H9 (cell line): ENCODE data around the gene USP13. TPM values are rescaled to one million over a fixed set of nuclear protein-coding genes. Genes with fewer than 3 reads are reported as not detected.
A peak's percentile ranks its signal among the peaks of the same experiment; 100 is the strongest.

Experiments
- DNase-seq: peaks from one replicate; pipeline ENCODE4 v3.0.0-alpha.2; 2017
- H2AFZ ChIP-seq: one replicate; pipeline ENCODE4 v1.6.1; 2013; ENCODE audit warnings: mild to moderate bottlenecking, low read length, control low read depth, moderate library complexity
- H2AK5ac ChIP-seq: 2 replicates; pipeline ENCODE4 v1.6.1; 2013; ENCODE audit warnings: low read length, control low read depth, mixed read lengths; ENCODE audit not compliant: insufficient read length
- H2BK120ac ChIP-seq: one replicate; pipeline ENCODE4 v1.6.1; 2013; ENCODE audit warnings: low read depth, mild to moderate bottlenecking, low read length, control low read depth, inconsistent platforms; ENCODE audit not compliant: poor library complexity, severe bottlenecking
- H2BK12ac ChIP-seq: 2 replicates; pipeline ENCODE4 v1.6.1; 2013; ENCODE audit warnings: low read length, control low read depth, mixed read lengths, low read depth; ENCODE audit not compliant: insufficient read length
- H2BK15ac ChIP-seq: 2 replicates; pipeline ENCODE4 v1.6.1; 2013; ENCODE audit warnings: low read depth, low read length, control low read depth
- H2BK20ac ChIP-seq: one replicate; pipeline ENCODE4 v1.6.1; 2013; ENCODE audit warnings: low read depth, mild to moderate bottlenecking, low read length, control low read depth, inconsistent platforms; ENCODE audit not compliant: poor library complexity, severe bottlenecking
- H2BK5ac ChIP-seq: 2 replicates; pipeline ENCODE4 v1.6.1; 2013; ENCODE audit warnings: low read length, control low read depth, mixed read lengths; ENCODE audit not compliant: insufficient read length
- H3K14ac ChIP-seq: 2 replicates; pipeline ENCODE4 v1.6.1; 2013; ENCODE audit warnings: low read length, control low read depth; ENCODE audit not compliant: insufficient read depth
- H3K18ac ChIP-seq: 2 replicates; pipeline ENCODE4 v1.6.1; 2013; ENCODE audit warnings: low read depth, mild to moderate bottlenecking, mixed read lengths, low read length, control low read depth; ENCODE audit not compliant: insufficient read length
- H3K23ac ChIP-seq: 2 replicates; pipeline ENCODE4 v1.6.1; 2013; ENCODE audit warnings: low read length, control low read depth, mixed read lengths, low read depth; ENCODE audit not compliant: insufficient read length
- H3K23me2 ChIP-seq: 2 replicates; pipeline ENCODE4 v1.6.1; 2013; ENCODE audit warnings: low read depth, mild to moderate bottlenecking, mixed read lengths, low read length, control low read depth; ENCODE audit not compliant: insufficient read length, poor library complexity, severe bottlenecking
- H3K27ac ChIP-seq: 2 replicates; pipeline ENCODE4 v1.5.1; 2013; ENCODE audit warnings: low read length, control low read depth, mixed read lengths, low read depth; ENCODE audit not compliant: insufficient read length
- H3K27me3 ChIP-seq: 2 replicates; pipeline ENCODE4 v1.6.1; 2013; ENCODE audit warnings: low read length, control low read depth, inconsistent platforms; ENCODE audit not compliant: insufficient read depth
- H3K4ac ChIP-seq: 2 replicates; pipeline ENCODE4 v1.6.1; 2013; ENCODE audit warnings: low read depth, mild to moderate bottlenecking, control low read depth, inconsistent platforms, low read length, moderate library complexity
- H3K4me1 ChIP-seq: 2 replicates; pipeline ENCODE4 v1.6.1; 2013; ENCODE audit warnings: low read length, control low read depth, inconsistent platforms; ENCODE audit not compliant: insufficient read depth
- H3K4me2 ChIP-seq: 2 replicates; pipeline ENCODE4 v1.6.1; 2013; ENCODE audit warnings: low read length, control low read depth, mixed read lengths; ENCODE audit not compliant: insufficient read length, insufficient read depth
- H3K56ac ChIP-seq: 2 replicates; pipeline ENCODE4 v1.6.1; 2013; ENCODE audit warnings: low read depth, mild to moderate bottlenecking, mixed read lengths, low read length, control low read depth; ENCODE audit not compliant: insufficient read length
- H3K79me1 ChIP-seq: 2 replicates; pipeline ENCODE4 v1.6.1; 2013; ENCODE audit warnings: low read depth, mild to moderate bottlenecking, moderate library complexity, low read length, control low read depth, inconsistent platforms; ENCODE audit not compliant: insufficient read depth, poor library complexity, severe bottlenecking
- H3K79me2 ChIP-seq: 2 replicates; pipeline ENCODE4 v1.6.1; 2013; ENCODE audit warnings: low read length, control low read depth, inconsistent platforms; ENCODE audit not compliant: insufficient read depth
- H3K9ac ChIP-seq: 2 replicates; pipeline ENCODE4 v1.6.1; 2013; ENCODE audit warnings: low read length, control low read depth, mixed read lengths; ENCODE audit not compliant: insufficient read length; ENCODE audit errors: extremely low read depth
- H3K9me3 ChIP-seq: one replicate; pipeline ENCODE4 v1.6.1; 2013; ENCODE audit warnings: low read depth, low read length, inconsistent platforms; ENCODE audit not compliant: control insufficient read depth
- H3T11ph ChIP-seq: one replicate; pipeline ENCODE4 v1.6.1; 2013; ENCODE audit warnings: mild to moderate bottlenecking, low read length, control low read depth, inconsistent platforms
- H4K20me1 ChIP-seq: one replicate; pipeline ENCODE4 v1.6.1; 2013; ENCODE audit not compliant: control insufficient read depth, insufficient read length, insufficient read depth
- H4K5ac ChIP-seq: 2 replicates; pipeline ENCODE4 v1.6.1; 2013; ENCODE audit warnings: low read depth, mild to moderate bottlenecking, mixed read lengths, low read length, control low read depth; ENCODE audit not compliant: insufficient read length
- H4K8ac ChIP-seq: replicated peaks from 2 replicates; pipeline ENCODE4 v1.6.1; 2013; ENCODE audit warnings: low read length, control low read depth, mixed read lengths, low read depth; ENCODE audit not compliant: insufficient read length
- H4K91ac ChIP-seq: 2 replicates; pipeline ENCODE4 v1.6.1; 2013; ENCODE audit warnings: low read depth, mild to moderate bottlenecking, moderate library complexity, mixed read lengths, low read length, control low read depth; ENCODE audit not compliant: insufficient read length
- H3K27ac Mint-ChIP-seq, 3 experiments: 2 replicates in 2 of 3; 3 replicates in 1 of 3; pipeline ENCODE4 v1.8.0; 2020 to 2021; ENCODE audit warnings: mixed read lengths in 3 of 3, mild to moderate bottlenecking in 1 of 3, moderate library complexity in 1 of 3
- H3K27me3 Mint-ChIP-seq: 2 replicates; pipeline ENCODE4 v1.8.0; 2021; ENCODE audit warnings: low read depth, mild to moderate bottlenecking, moderate library complexity, mixed read lengths
- H3K36me3 Mint-ChIP-seq, 3 experiments: 2 replicates in 2 of 3; 3 replicates in 1 of 3; pipeline ENCODE4 v1.8.0; 2020 to 2021; ENCODE audit warnings: low read depth in 3 of 3, mixed read lengths in 3 of 3; ENCODE audit not compliant: insufficient read depth in 1 of 3
- H3K4me1 Mint-ChIP-seq, 2 experiments: 2 replicates each; pipeline ENCODE4 v1.8.0; 2020; ENCODE audit warnings: mixed read lengths in 2 of 2
- H3K4me3 Mint-ChIP-seq, 2 experiments: 2 replicates in 1 of 2; 3 replicates in 1 of 2; pipeline ENCODE4 v1.8.0; 2020 to 2021; ENCODE audit warnings: mild to moderate bottlenecking in 2 of 2, mixed read lengths in 2 of 2, moderate library complexity in 1 of 2
- H3K9me3 Mint-ChIP-seq, 2 experiments: 2 replicates in 1 of 2; 3 replicates in 1 of 2; pipeline ENCODE4 v1.8.0; 2020; ENCODE audit warnings: mild to moderate bottlenecking in 2 of 2, mixed read lengths in 2 of 2, moderate library complexity in 1 of 2
- CTCF ChIP-seq: fragments of 200-600 bp; sonication (generic); conservative IDR thresholded peaks from 3 replicates; pipeline ENCODE4 v1.8.0; 2021; ENCODE audit warnings: antibody characterized with exemption, mild to moderate bottlenecking
- WGBS: extraction: QIAGEN DNeasy Blood & Tissue Kit; methylation state at CpG from one replicate; pipeline ENCODE4 v1.1.7; 2013; ENCODE audit warnings: missing lambda C conversion rate, low lambda C conversion rate, mixed read lengths; ENCODE audit not compliant: insufficient read length; ENCODE audit errors: extremely low coverage; 5-methylcytosine and 5-hydroxymethylcytosine counted together
- total RNA-seq: library from RNA; stranded (reverse); gene quantifications from 2 replicates; pipeline ENCODE4 v1.2.1, GENCODE V29; 2021

The USP13 gene
- total RNA-seq, 1 experiment from 2014 or later, result 26.7 TPM

- Mint-ChIP-seq H3K27ac (peak overlapping the region in 1 of 3 experiments; percentile 42; a peak in 3 of 7 replicates), H3K36me3 (peaks cover 0 to 3% (median 0%) of the 10 kb centered on the region in 3 experiments; a peak in 3 of 7 replicates), H3K4me3 (no peak overlapping the region), H3K4me1 (peaks cover 16% of the 10 kb centered on the region in 2 experiments), H3K9me3 (no peaks in the 10 kb centered on the region), H3K27me3 (no peaks in the 10 kb centered on the region)
- Histone ChIP-seq H4K8ac (no peak overlapping the region), H3K56ac (no peak overlapping the region), H2AFZ (no peak overlapping the region), H2BK20ac (no peak overlapping the region), H2AK5ac (no peak overlapping the region), H3K18ac (no peak overlapping the region), H3K4me2 (no peak overlapping the region), H3K27me3 (no peaks in the 10 kb centered on the region), H4K91ac (no peak overlapping the region), H3K23me2 (no peaks in the 10 kb centered on the region), H3K27ac (no peak overlapping the region), H2BK120ac (peak overlapping the region; percentile 48), H4K5ac (no peak overlapping the region), H3K9me3 (no peaks in the 10 kb centered on the region), H4K20me1 (no peaks in the 10 kb centered on the region), H2BK5ac (no peak overlapping the region), H3K4ac (no peak overlapping the region), H3K14ac (peak overlapping the region; percentile 82; the same call in 1 of the 2 replicates), H3K79me2 (peaks cover 10% of the 10 kb centered on the region; the same call in 1 of the 2 replicates), H3K23ac (no peak overlapping the region), H3T11ph (no peak overlapping the region), H3K9ac (no peak overlapping the region), H2BK12ac (no peak overlapping the region), H3K79me1 (peaks cover 11% of the 10 kb centered on the region), H3K4me1 (peaks cover 2% of the 10 kb centered on the region; the same call in 1 of the 2 replicates), H2BK15ac (peak overlapping the region; percentile 87; the same call in 1 of the 2 replicates)
- DNase-seq, result no peak
- WGBS, result no CpG with 5 or more reads among the region's 4 CpGs
- TF ChIP-seq CTCF, result no peak
These were observed 20.1 kb downstream of the USP13 start for GRCh38 chr3:179672918-179673317.
